Activated effector memory CD4-positive, alpha-beta T cell treated with anti-CD3 and anti-CD28 coated beads, Interleukin-2, amount 50 U/mL, for 16 hours (primary cell): ENCODE data around the gene MBIP.
"Not testable (repeated sequence)": the region's sequence is repeated elsewhere in the genome, so short reads cannot be mapped to it uniquely, and the experiment has no call there.

Source experiments
- DNase-seq: peaks from one replicate; pipeline ENCODE4 v3.0.0-alpha.2; 2020

The MBIP gene, protein sequence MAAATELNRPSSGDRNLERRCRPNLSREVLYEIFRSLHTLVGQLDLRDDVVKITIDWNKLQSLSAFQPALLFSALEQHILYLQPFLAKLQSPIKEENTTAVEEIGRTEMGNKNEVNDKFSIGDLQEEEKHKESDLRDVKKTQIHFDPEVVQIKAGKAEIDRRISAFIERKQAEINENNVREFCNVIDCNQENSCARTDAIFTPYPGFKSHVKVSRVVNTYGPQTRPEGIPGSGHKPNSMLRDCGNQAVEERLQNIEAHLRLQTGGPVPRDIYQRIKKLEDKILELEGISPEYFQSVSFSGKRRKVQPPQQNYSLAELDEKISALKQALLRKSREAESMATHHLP

DNA sequence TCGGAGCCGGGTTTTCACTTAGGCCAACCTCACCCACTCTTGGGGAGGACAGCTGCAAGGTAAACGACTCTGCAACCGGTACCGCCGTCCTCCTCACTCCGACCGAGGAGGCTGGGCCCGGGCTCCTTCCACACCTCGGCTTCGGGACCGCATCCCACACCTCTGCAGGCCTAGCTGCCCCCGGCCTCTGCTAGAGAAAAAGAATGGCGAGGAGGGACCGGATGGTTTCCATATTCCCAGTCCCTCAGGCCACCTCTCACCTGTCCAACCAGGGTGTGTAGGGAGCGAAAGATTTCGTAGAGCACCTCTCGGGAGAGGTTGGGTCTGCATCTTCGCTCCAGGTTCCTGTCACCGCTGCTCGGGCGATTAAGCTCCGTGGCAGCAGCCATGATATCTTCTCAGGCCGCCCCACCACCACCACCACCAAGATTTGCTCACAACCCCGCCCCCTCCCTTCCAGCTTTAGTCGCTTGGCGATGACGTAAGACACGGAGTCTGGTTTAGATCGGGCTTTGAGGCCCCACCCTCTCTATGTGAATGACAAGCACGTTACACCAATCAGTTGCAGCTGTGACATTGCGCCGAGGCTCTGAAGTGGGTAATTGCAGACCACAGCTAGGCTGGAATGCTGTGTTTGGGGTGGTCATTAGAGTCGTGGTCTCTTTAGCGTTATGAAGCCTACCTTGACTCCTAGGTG, at the start of gene MBIP:
MBIP (minus strand) TSS at position 438 of the 697 bp plus-strand sequence; CDS start at position 389, 49 bp downstream.
- peak; percentile 95 for DNase-seq

DNA sequence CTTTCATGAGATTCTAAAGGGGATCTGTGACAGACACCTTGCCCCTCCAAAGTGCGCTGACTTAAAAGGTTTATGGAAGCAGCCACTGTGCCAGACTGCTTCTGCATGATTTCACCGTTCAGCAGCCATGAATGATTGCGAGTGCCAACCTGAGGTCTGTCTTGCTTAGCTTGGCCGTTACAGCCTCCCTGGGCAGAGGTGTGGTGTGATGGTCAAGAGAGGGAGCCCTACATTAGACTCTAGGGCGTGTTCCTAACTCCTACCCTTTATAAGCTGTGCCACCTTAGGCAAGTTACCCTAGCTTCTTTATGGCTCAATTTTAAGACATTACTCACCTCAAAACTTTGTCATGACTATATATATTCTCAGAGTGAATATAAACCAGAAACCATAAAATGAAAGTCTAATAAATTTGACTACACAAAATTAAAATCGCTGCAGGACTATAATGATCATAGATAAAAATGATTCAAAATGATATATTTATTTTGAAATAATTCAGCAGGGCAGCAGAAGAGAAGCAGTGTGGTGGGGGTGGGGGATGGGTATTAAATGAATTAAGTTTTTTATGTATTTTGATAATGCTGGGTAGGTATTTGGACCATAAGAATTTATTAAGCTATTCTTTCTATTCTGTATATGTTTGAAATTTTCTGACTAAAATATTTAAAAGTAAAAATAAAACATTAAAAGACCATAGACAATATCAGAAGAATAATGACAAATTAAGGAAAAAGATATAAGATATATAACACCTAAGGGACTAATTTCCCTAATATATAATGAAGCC, 47.7 kb upstream of the MBIP start:
- no peak for DNase-seq

DNA sequence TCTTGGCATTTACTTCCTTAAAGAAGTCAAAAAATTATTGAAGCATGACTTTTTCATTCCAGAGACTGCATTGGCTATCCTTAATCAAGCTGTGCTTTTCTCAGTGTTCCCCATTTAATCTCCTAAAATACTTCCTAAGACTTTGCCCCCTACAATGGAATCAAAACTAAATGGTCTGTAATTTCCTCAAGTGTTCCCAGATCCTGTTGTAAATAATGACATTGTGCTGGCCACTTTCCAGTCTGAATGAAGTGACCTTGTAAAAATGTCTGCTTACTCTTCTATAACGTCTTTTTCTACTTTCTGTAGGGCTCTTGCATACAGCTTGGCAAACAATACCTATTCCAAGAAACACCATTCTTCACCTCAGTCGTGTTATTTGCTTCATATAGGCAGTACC, 45.3 kb upstream of the MBIP start:
- DNase-seq, result no peak

DNA sequence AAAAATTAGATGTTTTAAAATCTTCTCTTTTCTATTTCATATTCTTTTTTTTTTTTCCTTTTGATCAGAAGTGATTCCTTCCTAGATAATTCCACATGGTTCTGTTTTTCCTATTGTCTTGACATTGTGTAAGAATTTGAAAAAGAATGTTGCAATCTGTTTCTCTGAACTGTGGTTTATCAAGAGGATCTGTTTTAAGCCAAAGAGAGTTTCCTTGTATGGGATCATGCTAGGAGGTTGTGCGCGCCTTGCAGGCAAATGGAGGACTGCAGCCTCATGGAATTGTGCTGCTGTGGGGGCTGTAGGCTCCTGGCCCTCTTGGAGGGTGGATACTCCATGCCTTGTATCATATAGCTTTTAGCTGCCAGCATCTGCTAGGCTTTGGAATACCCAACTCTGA, 43.3 kb upstream of the MBIP start:
- no peak for DNase-seq

DNA sequence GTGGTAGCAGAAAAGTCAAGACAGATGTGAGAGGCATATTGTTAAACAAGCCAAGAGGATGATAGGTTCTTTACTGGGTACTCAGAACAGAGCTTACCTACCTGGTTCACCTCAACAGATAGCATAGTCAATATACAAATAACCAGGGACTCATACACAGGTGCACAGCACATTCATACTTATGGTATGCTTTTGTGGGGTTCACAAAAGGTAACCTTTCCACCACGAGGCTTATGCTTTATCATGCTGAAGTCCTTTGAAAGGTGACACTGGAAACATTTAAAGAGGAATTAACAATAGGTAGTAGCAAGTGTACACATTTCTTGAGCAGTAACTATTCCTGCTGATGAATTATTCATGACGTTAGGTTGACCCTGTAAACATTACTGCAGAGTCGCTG, 42.2 kb upstream of the MBIP start:
- DNase-seq, result no peak

DNA sequence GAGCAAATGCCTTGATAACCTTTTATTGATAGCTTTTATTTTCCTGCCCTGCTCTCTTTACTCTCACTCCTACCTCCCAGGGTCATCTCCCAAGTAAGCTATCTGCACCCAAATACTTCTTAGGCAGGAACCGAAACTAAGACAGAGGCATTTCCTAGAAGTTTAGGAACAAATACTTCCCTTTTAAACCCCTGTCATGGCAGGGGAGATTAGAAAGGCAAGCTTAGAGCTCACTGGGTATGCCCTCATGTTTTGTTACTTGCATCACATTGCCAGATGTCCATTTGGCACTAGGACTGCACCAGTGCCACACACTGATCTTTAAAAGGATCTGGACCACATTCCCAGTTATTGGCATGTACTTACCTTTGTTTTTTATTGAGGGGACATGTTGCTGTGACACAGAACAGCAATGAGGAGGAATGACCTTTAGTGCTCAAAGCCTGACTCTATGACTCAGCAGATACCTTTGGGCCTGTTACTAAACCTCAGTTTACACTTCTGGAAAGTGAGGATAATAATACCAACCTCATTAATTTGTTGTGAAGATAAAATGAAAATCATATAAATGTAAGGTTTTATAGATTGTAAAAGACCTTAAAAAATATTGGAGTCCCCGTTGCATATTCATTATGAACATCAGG, 40.9 kb upstream of the MBIP start:
- DNase-seq, result no peak

DNA sequence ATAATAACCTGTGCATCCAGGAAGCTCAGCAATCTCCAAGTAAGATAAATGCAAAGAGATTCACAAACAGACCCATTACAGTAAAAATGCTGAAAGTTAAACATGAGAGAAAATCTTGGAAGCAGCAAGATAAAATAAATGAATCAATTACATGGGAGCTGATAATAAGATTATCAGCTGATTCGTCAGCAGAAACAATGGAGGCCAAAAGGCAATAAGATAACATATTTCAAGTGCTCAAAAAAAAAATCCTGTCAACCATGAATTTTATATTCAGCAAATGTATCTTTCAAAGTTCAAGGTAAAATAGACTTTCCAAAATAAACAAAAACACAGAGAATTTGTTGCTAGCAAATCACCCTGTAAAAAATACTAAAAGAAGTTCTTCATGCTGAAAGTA, 36.4 kb upstream of the MBIP start:
- DNase-seq, result no peak

DNA sequence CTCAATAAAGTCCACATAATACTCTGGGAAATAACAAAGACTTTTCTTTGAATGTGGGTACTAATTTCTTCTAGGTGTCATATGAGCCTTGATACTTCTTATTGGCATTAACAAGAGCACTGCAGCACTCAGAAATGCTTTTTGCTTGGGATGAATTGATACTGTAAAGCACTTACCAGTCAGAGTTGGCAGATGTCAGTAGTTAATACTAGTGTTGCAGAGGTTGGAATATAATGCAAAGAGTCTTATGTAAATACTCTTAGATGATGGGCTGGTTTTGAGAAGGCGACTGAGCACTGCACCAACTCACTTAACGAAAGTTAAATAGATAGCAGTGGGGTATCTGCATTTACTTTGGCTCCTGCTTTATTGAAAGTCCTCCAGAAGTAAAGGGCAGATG, 25.6 kb upstream of the MBIP start:
- no peak for DNase-seq

DNA sequence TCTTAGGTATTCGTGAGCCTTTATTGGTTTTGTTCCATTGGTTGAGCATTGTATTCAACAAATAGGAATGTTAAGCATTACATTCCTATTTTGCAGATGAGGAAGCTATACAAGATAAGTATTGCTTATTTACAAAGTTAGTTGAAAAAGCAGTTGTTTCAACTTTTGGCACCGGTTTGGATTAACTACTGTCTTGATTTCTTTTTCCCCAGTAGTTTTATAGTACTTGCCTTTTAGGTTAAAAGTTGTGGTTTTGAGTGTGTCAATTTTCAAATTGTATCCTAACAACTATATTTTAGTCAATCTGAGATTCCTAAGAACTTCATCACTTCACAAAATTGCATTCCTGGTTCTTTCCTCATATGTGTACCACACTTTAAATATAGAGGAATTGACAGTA, 23.8 kb upstream of the MBIP start:
- DNase-seq, result no peak

DNA sequence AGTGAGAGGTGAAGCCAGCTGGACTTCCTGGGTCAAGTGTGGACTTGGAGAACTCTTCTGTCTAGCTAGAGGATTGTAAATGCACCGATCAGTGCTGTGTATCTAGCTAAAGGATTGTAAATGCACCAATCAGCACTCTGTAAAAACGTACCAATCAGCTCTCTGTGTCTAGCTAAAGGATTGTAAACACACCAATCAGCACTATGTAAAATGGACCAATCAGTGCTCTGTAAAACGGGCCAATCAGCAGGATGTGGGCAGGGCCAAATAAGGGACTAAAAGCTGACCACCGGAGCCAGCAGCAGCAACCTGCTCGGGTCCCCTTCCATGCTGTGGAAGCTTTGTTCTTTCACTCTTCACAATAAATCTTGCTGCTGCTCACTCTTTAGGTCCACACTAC, 21.4 kb upstream of the MBIP start:
- DNase-seq, result not testable (repeated sequence)

DNA sequence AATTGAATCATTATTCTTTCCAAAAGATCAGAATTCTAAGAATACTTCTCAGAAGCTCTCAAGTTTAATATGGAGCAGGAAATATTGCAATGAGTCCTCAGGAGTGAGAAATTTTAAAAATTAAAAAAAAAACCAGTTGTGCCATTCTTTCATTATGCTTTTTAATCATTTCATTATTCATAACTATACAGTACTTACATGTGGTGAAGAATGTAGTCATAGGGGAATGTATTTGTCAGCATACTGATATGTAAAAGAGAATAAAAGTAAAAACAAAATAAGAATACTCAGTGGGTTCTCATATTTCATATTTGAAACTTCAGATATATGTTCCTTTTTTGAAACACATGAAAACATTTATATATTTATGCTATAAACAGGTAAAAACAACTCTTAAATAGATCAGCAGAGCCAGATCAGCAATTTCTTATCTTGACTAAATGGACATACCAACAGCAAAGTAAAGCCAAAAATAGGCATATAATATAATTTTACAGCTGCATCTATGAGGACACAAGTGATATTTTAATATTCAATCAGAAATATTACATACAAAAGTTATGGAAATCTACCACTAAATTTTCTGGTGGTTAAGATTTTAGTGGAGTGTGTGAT, 19.9 kb upstream of the MBIP start:
- DNase-seq, result no peak

DNA sequence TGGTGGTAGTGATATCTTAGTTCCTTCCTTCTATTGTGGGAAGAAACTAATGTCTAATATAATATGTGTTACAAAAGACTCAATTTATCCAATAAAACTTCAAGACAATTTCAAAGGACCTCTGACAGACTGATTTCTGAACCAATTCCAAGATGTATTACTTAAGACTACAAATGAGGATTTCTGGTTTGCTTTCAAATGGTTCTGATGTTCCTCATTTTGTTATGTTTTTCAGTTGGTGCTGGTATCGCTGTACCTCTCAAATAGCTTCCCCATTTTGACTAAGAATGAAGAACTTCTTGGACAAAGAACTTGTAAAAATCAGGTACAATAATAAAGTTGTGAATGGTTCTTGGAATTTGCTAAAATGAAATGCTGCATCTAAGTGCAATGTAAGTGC, 19.4 kb upstream of the MBIP start:
- no peak for DNase-seq

DNA sequence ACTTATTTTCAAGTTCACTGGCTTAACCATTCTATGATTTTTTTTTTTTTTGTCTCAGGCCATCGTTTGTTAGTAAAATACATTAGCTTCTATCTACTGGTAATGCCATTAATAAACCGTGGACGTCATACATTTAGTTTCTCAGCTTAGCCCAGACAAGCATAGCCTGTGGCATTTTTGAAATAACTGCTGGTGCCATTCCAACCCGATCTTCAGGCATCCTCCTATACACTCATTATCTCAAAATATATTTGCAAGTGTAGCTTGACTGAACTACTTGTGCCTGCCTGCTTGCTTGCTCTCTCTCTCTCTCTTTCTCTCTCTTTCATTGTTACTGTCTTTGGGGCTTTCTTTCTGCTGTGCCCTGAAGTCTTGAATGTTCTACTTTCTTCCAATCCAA, 12.7 kb upstream of the MBIP start:
- no peak for DNase-seq

DNA sequence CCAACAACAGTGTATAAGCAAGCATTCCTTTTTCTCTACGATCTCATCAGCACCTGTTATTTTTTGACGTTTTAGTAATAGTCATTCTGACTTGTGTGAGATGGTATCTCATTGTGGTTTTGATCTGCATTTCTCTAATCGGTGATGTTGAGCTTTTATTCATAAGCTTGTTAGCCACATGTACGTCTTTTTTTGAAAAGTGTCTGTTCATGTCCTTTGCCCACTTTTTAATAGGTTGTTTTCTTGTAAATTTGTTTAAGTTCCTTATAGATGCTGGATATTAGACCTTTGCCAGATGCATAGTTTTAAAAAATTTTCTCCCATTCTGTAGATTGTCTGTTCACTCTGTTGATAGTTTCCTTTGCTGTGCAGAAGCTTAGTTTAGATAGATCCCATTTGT, 7.1 kb upstream of the MBIP start:
- not testable (repeated sequence) for DNase-seq

DNA sequence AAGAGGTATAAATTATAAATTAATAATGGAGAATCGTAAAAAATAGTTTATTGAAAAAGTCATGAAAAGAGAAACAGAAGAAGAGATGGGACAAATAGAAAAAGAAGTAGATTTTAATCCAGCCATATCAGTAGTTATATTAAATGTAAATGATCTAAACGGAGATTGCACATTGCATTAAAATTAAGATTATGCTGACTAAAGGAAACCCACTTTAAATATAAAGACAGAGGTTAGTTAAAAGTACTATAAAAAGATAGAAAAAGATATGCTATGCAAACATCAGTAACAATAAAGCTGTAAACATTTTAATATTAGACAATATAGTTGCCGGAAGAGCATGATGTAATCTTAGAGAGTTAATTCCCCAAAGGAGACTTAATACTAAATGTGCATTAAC, 5.4 kb upstream of the MBIP start:
- no peak for DNase-seq

DNA sequence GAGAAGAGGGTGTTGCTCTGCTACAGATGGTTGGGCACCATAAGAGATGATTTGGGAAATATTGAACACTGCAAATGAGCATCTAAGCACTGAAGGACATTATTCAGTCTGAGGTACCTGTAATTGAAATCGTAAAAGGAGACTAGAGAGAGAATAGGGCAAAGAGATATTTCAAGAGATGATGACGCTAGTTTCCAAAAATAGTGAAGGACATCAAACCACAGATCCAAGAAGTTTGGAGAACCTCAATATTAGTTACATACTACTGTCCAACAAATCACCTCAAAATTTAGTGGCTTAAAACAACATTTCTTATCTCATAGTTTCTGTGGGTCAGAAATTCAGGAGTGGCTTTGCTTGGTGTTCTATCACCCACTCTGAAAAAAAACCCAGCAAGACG, 4.5 kb upstream of the MBIP start:
- no peak for DNase-seq

DNA sequence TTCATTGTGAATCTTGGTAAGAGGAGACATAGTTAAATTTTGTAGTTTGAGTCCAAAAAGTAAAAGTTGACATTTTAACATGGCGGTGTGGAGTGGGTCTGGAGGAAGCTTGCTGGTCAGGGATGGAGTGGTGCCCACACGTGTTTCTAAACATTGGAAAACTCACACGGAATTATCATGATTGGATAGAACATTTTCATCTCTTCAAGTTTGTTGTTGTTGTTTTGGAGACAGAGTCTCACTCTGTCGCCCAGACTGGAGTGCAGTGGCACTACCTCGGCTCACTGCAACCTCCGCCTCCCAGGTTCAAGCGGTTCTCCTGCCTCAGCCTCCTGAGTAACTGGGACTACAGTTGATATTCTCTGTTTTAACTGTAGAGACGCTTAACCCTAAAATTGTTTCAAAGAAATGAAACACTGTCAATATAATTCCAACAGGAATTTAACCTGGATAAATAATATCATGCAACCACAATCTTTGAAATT, 502 bp upstream of the MBIP start:
- DNase-seq, result no peak

DNA sequence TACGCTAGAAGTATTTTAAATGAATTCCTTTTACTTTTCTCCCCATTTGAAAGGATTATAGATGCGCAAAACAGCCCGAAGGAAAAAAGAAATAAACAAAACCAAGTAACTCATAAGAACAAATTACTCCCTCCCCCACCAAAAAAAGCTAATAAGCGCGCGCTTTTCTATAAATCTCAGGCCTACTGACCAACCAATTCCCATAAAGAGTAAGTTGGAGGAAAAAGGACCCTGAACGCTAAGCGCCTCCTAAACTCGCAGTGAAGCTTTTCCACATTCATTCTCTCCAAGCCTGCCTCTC, 588 bp downstream of the MBIP start:
- no peak for DNase-seq

DNA sequence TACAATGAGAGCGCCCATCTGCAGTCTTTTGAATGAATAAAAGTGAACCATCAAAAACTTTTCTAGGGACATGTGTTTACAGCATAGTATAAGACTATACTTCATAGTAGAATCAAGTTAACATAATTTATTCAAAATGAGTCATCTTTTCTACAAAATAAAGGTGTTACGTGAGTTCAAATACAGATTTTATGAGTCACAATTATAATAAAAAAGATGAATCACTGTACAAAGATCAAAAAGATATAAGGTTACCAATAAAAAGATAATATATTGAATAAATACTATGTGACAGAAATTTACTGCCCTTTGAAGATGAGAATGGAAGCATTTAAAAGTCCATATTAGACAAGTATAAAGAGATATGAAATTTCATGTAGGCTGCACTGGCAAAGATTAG, 2.8 kb downstream of the MBIP start:
- DNase-seq, result no peak

DNA sequence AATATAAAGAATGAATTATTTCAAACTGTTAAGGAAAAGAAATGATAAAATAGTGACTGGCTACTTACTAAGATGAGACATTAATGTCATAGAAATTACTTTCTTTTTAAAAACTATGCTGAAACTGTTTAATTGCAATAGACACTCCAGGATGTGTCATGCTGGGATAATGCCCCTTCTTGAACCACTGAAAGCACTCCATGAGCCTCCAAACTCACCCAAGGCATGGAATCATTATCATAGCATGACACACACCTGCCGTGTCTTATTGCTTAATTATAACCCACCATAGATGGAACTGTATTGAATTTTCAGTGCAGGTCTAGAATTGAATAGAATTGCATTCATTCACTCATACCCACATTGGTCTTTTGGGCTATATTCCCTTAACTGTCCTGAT, 4.3 kb downstream of the MBIP start:
- DNase-seq, result no peak

DNA sequence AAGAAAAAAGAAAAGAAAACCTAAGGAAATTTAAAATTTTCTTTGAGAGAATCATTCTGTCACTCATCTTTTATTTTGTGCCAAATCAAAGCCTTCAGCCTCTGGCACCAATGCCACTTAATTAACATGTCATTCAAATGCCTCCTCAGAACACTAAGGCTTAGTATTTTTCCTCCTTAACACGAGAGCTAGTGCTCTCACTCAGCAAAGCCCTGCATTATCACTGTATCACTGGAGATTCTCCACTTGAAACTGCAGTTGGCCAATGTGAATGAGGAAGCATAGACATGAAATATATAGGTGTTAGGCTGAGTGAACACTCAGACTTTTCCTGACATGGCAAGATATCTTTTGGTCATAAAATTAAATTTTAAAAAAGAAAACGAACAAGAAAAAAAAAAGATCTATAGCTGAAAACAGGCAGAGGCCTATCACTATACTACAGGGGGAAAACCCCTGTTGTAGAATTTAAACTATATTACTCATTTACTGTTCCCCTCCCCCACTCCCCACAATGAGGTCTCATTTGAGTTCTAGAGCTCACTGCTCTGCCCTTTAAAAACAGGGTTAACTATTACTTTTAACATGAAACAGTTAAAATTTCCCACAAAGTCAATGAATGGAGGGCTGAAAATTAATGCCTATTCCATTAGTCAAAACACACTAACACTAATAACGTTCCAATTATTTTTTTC, 5.1 kb downstream of the MBIP start:
- DNase-seq, result no peak

DNA sequence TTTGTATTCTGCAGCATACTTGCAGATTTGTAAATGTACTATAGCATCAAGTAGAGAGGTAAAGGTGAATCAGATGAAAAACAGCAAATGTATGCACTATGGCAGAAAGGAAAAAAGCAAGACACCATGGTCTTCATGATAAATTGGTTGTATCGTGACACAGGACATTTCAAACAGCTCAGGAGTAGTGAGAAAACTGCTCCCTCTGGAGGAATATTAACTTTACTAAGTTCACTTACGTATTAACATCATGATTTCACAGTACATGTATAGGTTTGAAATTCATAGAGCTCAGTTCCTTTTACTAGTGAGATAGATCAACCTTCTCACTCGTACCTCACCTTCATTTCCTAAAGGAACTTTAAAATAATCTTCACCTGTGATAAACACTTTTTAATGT, 6.5 kb downstream of the MBIP start:
- DNase-seq, result no peak
